GM18867 (cell line): ENCODE data around the gene RACK1.

Experiments used
- ATAC-seq: cut with Tn5 transposase; IDR thresholded peaks from one replicate; pipeline ENCODE4 v1.9.1; 2021; ENCODE audit warnings: mild to moderate bottlenecking, moderate library complexity; ENCODE audit not compliant: unreplicated experiment

RACK1 gene

DNA sequence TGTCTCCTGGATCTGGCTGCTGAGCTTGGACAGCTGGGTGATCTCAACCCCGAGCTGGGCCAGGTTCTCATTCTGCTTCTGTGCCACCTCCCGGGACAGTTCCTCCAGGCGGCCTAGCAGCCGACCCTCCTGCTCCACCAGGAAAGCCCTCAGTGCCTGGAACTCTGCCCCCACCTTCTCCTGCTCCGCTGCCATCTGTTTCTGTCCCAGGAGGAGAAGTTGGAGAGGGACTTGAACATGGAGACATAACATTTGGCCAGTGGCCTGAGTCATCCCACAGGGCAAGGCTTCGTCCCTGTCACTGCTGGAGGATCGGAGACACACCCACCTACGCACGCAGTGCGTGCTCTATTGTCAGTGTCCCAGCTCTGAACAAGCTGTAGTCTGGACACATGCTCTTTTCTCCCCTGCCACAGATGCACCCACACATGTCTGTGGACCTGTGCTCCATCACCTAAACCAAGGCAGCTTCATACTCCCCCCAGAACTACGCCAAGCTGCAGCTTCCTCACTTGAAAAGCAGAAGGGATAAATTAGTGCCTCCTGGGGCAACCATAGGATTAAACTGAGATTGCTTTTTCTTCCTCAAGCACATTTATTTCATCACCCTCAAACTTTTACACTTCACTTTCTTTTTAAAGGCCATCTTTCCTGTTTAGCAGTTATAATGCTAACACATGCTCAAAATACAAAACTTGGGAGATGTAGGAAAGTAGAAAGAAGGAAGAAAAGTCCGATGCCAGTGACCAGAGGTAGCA, 43.6 kb downstream of the RACK1 start:
- ATAC-seq: no peak

- ATAC-seq: peak; percentile 60
Observed at GRCh38 chr5:181198905-181199519, 44.7 kb downstream of the RACK1 start.

DNA sequence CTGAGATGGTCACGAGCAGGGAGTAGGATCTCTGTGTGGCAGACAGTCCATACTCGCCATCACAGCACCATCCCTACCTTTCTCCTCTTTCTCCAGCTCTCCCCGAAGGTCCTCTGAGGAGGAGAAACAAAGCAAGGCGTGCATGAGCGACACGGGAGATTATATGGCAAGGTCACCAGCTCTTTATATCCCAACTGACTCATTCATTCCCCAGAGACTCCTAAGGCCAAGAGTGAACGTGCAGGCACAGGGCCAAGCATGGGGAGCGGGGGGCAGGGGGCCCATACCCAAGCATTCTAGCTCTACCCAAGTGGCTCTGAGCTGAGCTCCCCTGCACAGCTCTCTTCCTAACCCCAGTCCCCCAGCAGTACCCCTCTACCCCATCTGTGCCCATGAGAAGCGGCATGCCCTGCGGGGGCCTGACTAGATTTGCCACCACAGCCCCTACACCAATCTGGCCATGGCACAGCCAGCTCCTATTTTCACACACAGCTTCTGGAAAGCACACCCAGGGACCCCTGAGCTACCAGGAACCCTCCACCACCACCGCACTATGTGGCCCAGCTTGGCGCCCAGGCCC, 45.5 kb downstream of the RACK1 start:
- no peak for ATAC-seq

DNA sequence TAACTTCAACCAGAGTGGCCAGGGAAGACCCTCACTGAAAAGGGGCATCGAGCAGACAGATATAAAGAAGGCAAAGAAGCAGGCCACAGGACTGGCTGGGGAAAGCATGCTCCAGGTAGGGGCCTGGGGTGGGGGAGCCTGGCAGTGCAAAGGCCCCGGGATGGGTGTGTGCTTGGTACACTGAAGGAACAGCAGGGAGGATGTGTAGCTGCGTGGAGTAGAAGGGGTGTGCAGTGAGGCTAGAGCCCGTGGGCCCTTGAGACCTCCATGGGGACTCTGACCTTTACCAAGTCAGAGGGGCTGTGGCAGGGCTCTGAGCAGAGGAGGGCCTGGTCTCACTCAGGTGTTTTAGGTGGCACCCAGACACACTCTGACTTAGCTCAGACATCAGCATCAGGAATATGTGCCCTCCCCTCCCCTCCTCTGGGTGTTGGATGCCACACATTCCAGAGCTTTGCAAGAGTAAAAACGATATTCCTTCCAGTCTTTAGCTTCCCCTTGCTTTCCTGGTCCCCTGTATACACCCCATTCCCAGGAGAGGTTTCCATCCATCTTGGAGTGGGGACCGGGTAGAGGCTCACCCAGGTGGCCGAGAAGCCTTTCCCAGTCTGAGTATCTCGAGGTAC, 46.3 kb downstream of the RACK1 start:
- ATAC-seq: no peak

- no peak for ATAC-seq
Observed at GRCh38 chr5:181195249-181195761, 48.4 kb downstream of the RACK1 start.

- ATAC-seq: no peak
Observed at GRCh38 chr5:181194489-181195248, 49.0 kb downstream of the RACK1 start.

DNA sequence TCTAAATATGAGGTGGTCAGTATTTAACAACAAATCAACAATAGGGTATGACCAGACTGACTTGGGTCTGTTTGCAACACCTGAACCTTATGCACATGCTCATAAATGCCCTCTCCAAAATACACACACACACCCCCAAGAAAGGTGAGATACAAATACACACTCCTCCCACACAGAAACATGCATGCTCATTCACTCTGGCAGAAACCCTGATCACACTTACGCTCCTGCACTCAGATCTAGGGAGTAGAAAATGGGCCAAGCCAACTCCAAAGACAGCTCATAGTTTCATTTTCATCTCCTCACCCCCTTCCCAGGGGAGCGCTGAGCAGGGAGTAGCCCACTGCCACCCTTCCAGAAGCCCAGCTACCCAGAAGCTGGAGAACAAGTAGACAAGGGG, 50.0 kb downstream of the RACK1 start:
- ATAC-seq: no peak

DNA sequence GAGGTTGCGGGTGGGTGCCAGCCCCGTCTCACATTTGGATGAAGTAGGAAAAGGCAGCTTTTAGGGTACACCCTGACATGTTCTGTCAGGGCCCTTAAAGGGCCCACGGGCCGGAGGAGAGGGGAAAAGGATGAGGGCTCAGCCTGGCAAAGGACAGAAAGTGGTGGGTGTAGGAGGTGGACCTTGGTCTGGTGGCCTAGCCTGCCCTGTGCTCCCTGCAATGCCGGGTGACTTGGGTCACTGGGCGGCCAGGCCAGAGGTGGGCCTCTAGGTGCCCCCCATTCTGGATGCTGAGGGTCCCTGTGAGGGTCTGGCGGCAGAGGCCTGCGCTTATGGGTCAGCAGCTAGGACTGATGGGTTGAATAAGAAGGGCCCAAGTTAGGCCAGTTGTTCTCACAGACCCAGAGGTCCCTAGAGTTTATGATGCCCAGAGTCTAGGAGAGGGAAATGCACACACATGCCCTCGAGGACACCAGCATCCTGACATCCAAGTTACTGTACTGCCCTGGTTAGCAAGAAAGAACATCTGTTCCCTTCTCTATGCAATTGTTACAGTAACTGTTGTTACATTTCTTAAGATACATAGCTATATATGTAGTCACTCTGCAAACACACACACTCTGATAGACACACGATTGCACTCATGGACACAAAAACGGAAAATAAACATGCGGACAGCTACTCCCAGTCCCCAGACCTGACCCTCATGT, 51.2 kb downstream of the RACK1 start:
- ATAC-seq: no peak

- peak; percentile 61 for ATAC-seq
Observed at GRCh38 chr5:181191526-181192336, 52.0 kb downstream of the RACK1 start.

GRCh38 chr5:181190711-181191525, 52.8 kb downstream of the RACK1 start:
- peak; percentile 9 for ATAC-seq

DNA sequence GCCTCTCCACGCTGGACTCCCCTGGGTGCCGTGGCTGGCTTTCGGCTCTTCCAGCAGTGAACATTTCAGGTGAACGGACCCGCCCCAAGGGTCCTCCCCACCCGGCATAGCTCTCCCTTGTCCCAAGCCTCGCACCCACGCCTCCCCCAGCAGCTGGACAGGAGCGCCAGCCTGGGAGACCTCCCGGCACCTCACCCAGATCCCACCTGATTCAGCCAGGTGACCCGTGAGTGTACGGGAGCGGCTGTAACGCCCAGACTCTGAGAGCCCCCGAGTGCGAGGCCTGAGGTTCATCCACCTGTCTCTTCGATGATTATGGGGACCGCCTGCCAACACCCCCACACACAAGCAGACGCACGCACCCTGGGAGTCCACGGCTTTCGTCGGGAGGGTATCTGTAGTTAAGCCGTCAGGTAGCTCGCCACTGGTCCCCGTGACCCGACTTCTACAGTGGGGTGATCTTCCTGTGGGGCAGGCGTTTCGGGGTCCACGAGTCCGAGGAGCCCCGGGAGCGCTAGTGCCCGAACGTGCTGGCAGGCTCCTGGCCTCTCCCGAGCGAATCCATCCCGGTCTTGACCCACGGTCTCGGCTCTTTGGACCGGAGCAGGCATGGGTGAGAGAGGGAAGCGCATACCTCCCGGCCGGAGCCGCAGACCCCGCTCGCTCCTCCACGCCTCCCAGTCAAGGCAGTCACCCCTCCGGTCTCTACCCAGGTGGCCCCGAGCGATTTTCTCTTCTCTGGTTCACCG, 53.6 kb downstream of the RACK1 start:
- no peak for ATAC-seq

- ATAC-seq: no peak
Observed at GRCh38 chr5:181189363-181189961, 54.2 kb downstream of the RACK1 start.

GRCh38 chr5:181188700-181189362, 54.9 kb downstream of the RACK1 start:
- no peak for ATAC-seq

DNA sequence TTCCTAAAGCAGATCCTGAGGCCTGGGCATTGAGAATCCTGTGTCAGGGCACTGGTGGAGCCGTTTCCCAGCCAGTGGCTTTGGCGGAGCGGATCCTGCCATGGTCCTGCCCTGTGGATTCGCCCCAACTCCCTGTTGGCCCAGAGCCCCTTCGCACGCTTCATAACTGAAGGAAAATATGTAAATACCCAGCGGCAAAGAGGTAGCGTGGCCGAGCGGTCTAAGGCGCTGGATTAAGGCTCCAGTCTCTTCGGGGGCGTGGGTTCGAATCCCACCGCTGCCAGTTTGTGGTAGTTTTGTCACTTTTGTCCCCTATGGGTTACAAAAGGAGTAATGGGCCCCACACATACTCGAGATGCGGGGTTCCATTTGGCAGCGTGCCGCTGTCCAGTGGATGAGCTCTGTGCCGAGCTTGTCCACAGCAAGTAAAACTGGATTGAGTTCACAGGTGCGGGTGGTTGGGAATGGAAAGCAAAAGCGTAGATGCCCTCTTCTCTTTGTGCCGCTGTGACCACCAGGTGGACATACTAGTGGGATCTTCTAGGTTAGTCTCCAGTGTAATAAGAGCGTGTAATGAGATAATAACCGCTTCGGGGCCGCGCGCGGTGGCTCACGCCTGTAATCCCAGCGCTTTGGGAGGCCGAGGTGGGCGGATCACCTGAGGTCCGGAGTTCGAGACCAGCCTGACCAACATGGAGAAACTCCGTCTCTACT, 56.0 kb downstream of the RACK1 start:
- no peak for ATAC-seq

DNA sequence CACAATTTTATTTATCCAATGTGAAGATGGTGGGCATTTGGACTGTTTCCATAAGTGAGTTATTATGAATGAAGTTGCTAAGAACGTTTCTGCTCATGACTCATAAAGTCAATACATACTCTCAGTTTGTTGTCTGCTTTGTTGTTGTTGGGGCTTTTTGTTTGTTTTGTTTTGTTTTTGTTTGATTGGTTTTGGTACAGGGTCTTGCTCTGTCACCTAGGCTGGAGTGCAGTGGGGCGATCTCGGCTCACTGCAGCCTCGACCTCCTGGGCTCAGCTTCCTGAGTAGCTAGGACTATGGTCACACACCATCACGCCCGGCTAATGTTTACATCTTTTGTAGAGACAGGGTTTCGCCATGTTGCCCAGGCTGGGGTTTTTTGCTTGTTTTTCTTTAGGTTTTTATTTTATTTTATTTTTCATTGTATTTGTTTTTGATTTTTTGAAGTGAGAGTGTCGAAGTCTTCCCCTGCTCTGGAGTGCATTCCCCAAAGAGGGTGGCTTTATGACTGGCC, 56.7 kb downstream of the RACK1 start:
- ATAC-seq: no peak
